GM19397 (cell line): ENCODE data around the gene C7orf33.

Source experiments
- ATAC-seq: cut with Tn5 transposase; IDR thresholded peaks from one replicate; pipeline ENCODE4 v1.9.1; 2021; ENCODE audit warnings: mild to moderate bottlenecking, moderate library complexity; ENCODE audit not compliant: unreplicated experiment

C7orf33 gene

DNA sequence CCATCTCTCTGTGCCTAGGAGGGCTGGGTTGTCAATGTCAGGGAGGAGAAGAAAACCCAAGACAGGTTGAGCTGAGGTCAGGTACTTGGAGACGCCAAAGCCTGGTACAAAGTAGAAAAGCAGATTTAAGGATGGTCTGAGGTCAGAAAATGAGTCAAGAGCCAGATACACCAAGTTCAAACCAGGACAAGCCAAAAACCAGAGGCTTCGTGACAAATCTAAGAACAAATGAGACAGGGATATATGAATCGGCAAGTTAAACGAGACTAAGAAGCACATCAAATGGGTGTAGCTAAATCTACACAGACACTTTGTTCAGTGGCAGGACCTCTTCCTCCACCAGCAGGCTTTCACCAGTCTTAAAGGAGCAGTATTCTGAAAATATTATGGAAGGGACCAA, 34.2 kb downstream of the C7orf33 start:
- ATAC-seq: no peak

DNA sequence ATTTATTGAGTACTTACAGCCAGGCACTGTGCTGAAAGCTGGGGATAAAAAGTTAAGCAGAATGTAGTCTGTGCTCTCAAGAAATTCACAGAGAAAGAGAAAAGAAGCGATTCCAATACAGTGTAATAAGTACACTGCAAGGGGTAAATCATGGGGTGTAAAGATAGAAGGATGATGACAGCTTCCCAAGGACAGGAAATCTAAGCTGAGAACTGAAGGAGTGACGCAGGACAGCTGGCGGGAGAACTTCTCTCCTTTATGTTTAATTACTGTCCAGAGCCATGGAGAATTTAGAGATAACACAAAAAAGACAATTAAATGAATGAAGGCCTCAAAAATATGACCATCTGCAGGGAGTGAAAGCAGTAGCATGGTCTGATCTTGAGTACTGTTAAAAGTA, 34.8 kb downstream of the C7orf33 start:
- ATAC-seq: no peak

DNA sequence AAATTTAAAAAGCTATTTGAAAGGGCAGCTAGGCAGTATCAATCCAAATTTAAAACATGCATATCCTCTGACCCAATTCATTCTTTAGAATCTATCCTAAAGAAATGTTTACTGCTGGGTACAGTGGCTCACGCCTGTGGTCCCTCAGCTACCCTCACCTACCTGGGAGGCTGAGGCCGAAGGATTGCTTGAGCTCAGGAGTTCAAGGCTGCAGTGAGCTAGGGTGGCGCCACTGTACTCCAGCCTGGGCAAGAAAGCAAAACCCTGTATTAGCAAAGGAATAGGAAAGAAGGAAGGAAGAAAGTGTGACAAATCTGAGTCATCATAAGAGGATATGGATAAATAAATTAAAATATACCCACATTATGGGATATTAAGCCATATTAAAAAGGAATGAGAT, 36.3 kb downstream of the C7orf33 start:
- ATAC-seq: no peak

DNA sequence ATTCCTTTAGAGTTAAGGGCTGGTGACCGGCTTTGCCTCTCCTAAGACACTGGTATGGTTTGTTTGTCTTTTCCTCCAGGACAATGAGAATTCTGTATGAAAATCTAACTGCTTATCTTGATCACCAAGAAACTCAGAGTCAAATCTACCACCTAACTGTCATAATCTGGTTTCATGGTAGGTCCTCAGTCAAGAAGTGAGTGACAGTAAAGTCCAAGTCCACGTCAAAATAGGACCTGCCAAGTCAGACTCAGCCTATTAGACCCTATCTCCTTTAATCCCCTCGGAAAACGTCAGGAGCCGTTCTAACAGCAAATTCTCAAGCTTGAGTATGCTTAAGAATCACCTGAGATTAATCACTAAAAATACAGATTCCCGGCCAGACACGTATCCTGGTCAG, 37.4 kb downstream of the C7orf33 start:
- no peak for ATAC-seq

DNA sequence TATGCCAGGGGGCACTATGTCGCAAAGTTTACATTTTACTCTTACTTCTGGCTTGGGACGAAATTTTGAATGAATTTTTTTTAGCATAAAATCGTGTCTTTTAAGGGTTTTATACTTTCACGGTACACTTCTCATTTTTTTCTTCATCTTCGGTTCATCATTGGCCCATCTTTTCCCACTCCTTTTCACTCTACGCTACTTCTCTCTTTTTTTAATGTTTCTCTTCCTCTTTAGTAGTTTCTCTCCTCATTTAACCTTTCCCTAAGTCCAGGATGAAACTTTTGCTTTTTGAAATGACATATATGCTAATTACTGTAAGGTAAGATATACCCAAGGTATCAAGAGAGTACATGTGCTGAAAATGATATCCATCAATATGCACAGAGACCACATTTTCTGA, 39.5 kb downstream of the C7orf33 start:
- no peak for ATAC-seq

DNA sequence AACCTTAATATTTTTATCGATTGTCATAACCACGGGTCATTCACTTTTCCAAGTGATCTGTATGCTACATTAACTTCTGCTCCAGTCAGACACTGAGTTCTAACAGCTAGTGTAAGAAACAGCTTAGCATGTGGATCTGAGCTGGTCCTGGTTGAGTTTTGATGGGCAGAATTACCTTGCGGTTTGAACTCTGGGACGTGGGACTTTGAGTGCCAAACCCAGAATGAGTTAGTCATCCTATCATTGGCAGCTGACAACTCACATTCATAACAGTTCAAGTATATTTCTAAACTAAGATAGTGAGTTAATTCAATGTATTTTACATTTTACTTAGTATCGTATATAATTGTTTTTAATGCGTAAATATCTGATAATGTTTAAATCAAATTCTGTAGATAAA, 43.2 kb downstream of the C7orf33 start:
- no peak for ATAC-seq

DNA sequence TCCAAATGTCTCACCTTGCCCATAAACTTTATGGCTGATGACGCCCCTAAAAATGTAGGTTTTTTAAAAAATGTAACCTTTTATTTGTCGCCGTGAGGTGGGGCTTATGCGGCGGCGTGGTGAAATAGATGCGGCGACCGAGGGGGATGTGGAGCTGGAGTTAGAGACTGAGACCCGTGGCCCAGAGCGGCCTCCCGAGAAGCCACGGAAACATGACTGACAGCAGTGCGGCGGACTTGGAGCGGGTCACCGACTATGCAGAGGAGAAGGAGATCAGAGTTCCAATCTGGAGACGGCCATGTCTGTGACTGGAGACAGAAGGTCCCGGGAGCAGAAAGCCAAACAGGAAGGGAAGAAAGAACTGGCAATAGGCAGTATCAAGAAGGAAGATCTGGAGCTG, 46.5 kb downstream of the C7orf33 start:
- ATAC-seq: no peak

DNA sequence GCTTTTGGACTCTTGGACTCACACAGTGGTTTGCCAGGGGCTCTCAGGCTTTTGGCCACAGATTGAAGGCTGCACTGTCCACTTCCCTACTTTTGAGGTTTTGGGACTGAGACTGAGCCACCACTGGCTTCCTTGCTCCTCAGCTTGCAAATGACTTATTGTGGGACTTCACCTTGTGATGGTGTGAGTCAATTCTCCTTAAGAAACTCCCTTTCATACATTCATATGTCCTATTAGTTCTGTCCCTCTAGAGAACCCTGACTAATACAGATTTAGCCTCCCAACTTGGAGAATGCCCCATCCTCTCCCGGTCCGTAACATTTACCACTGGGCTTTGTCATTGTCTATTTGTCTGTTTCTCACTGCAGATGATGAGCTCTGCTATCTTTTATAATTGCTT, 55.3 kb downstream of the C7orf33 start:
- ATAC-seq: no peak

DNA sequence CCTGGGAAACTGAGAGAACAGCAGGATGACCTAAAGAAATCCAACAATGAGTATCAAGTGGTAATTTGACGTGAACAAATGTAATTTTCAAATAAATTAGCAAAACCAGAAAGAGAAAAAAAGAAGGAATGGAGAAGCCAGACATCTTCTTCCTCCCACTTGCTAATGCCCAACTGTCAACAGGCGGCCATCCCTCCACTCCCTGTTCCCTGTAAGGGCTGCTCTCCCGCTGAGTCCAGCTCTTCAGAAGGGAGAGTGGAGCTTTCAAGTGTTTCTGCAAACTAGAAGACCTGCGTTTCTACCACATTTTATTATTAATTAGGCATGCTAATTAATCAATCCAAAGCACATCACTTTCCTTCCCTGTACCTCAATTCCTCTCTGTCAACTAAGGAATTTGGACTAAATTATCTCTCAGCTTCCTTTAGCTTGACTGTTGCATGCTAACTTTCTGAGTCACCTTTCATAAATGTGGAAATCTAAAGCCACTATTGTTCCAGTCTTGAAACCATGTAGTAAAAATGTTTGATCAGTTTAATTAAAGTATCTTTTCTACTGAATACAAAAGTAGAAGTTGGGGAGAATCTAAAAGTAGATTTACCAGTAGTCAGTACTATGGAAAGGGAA, 59.8 kb downstream of the C7orf33 start:
- ATAC-seq: no peak

DNA sequence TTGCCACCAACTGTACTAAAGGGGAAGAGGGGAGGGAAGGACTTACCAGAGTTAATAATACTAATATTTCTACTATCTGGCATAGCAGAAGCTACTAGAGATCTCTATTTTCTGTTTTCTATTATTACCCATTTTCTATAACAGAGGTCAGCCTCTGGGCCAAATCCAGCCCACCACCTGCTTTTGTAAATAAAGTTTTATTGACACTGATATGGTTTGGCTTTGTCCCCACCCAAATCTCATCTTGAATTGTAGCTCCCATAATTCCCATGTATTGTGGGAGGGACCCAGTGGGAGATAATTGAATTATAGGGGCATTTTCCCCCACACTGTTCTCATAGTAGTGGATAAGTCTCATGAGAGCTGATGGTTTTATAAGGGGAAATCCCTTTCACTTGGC, 62.2 kb downstream of the C7orf33 start:
- no peak for ATAC-seq

DNA sequence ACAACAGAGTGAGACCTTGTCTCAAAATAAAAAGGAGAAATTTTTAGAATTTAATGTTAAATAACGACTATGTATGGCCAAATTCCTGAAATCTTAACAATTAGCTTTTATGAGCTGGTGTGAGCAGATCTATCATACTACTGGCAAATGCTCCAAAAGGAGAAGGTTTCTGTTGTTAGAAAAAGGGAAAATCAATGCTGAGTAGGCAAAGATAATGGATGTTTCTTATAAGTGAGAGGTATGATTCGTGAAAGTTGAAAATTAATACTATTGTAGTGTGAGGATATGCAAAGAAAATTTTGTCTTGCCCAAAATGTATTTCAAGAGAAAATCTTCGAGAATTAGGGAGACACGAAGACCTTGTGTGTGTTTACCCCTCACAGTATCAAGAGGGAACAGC, 67.4 kb downstream of the C7orf33 start:
- no peak for ATAC-seq

DNA sequence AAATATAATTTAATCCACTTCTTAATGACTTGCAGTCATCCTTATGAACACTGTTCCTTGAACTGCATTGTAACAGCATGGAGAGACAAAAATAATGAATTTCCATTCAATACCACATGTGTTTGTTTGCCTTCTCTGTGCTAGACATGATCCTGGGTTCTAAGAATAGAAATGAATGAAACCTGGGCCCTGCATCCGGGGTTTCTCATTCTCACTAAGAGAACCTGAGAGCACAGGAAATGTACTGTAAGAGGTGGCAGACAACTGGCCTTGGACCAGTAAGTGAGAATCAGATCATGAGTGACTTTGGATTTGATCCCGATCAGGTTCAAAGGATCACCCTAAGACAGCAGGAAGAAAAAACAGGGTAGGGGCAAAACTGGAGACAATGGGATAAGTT, 70.9 kb downstream of the C7orf33 start:
- no peak for ATAC-seq

DNA sequence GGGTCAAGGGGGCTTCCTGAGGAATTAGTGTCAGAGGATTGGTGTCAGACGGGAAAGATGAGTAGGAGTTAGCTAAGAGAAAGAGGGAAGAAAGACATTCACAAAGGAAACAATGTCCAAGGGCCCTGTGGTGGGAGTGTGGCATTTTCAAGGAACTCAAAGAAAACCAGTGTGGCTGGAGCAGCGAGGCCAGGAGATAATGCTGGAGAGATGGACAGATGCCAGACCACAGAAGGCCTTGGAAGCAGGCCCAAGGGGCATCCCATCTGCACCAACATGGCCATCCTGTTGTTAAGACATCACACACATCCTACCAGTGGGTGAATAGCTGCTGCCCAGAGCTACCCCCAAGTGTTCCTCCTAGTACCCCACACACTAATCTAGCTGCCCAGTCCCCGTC, 72.1 kb downstream of the C7orf33 start:
- ATAC-seq: no peak

DNA sequence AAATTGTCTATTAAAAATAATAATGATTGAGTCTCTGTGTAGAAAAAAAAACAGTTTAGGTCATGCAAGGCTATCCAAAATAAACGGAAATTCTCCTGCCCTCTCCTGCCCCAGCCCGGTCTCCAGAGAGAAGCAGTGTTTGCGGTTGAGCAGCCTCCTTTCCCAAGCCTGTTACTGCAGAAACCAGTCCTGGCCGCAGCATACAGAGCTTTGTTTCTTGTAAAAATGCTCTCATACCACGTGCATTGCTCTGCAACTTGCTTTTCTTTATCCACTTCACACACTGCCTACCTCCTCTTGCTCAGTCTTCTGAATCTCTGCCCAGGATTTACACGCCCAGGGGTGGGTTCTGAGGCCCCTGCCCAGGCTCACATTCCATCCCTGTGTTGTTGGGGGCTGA, 73.8 kb downstream of the C7orf33 start:
- ATAC-seq: no peak

DNA sequence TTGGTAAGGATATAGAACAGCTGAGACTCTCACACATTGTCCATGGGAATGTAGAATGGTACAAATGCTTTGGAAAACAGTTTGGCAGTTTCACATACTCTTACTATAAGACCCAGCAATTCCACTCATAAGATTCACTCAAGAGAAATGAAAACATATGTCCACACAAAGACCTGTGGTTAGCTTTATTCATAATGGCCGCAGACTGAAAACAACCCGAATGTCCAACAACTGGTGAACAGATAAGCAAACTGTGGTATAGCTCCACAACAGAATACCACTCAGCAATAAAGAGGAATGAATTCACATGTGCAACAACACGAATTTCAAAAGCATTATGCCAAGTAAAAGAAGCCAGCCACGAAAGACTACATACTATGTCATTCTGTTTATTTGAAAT, 74.7 kb downstream of the C7orf33 start:
- no peak for ATAC-seq
